Neural cell (in vitro differentiated cells): ENCODE data around the gene ASCL2. TPM values are rescaled to one million over a fixed set of nuclear protein-coding genes. Genes with fewer than 3 reads are reported as not detected.

Experiments
- H2AFZ ChIP-seq: fragments of 200-600, 300-800 bp; sonication (generic), shearing (Covaris generic); 2 replicates; pipeline ENCODE4 v1.6.0; 2014; ENCODE audit warnings: low read depth, mild to moderate bottlenecking, antibody characterized with exemption, low read length, moderate library complexity
- H3F3A ChIP-seq: fragments of 200-600 bp; shearing (Covaris generic); 2 replicates; pipeline ENCODE4 v1.6.1; 2016; ENCODE audit warnings: mild to moderate bottlenecking, moderate library complexity, mixed read lengths, antibody characterized with exemption, low read length; ENCODE audit not compliant: insufficient read depth, poor library complexity, severe bottlenecking
- H3K27ac ChIP-seq: fragments of 200-600, 300-800 bp; sonication (generic), shearing (Covaris generic); 2 replicates; pipeline ENCODE4 v1.5.1; 2014; ENCODE audit warnings: mild to moderate bottlenecking, low read length, moderate library complexity
- H3K27me3 ChIP-seq: fragments of 300-800, 200-600 bp; sonication (generic), shearing (Covaris generic); 2 replicates; pipeline ENCODE4 v1.6.0; 2014; ENCODE audit warnings: mild to moderate bottlenecking, low read depth, low read length, moderate library complexity; ENCODE audit not compliant: insufficient read depth
- H3K36me3 ChIP-seq: fragments of 300-800, 200-600 bp; sonication (generic), shearing (Covaris generic); 2 replicates; pipeline ENCODE4 v1.5.1; 2014; ENCODE audit warnings: mild to moderate bottlenecking, antibody characterized with exemption, low read length, moderate library complexity; ENCODE audit not compliant: insufficient read depth
- H3K4me2 ChIP-seq: fragments of 300-800, 200-600 bp; sonication (generic), shearing (Covaris generic); 2 replicates; pipeline ENCODE4 v1.6.0; 2014; ENCODE audit warnings: mild to moderate bottlenecking, low read length
- H3K4me3 ChIP-seq: fragments of 300-800, 200-600 bp; sonication (generic), shearing (Covaris generic); 2 replicates; pipeline ENCODE4 v1.5.1; 2014; ENCODE audit warnings: mild to moderate bottlenecking, low read length, moderate library complexity
- H3K79me2 ChIP-seq: fragments of 200-600 bp; shearing (Covaris generic); replicated peaks from 2 replicates; pipeline ENCODE4 v1.6.0; 2014; ENCODE audit warnings: mild to moderate bottlenecking, low read length, moderate library complexity; ENCODE audit not compliant: insufficient read depth
- H3K9ac ChIP-seq: fragments of 300-800, 200-600 bp; sonication (generic), shearing (Covaris generic); 2 replicates; pipeline ENCODE4 v1.6.1; 2016; ENCODE audit warnings: mild to moderate bottlenecking, low read length, mixed read lengths
- H3K9me2 ChIP-seq: fragments of 200-600 bp; shearing (Covaris generic); 2 replicates; pipeline ENCODE4 v1.6.1; 2016; ENCODE audit warnings: mild to moderate bottlenecking, low read length, mixed read lengths; ENCODE audit not compliant: insufficient read depth
- H3K9me3 ChIP-seq: fragments of 200-600, 300-800 bp; sonication (generic), shearing (Covaris generic); 2 replicates; pipeline ENCODE4 v1.6.1; 2016; ENCODE audit warnings: mild to moderate bottlenecking, mixed run types, low read length, moderate library complexity, mixed read lengths
- H4K20me1 ChIP-seq: fragments of 200-600 bp; shearing (Covaris generic); 2 replicates; pipeline ENCODE4 v1.6.1; 2016; ENCODE audit warnings: mild to moderate bottlenecking, mixed run types; ENCODE audit not compliant: insufficient read depth
- EP300 ChIP-seq: fragments of 450-650 bp; conservative IDR thresholded peaks from 2 replicates; pipeline ENCODE4 v1.6.1; 2014; ENCODE audit warnings: antibody characterized with exemption, mild to moderate bottlenecking, moderate library complexity; ENCODE audit not compliant: poor library complexity, severe bottlenecking
- EZH2 ChIP-seq: fragments of 200-600, 300-800 bp; shearing (Covaris generic), sonication (generic); IDR thresholded peaks from 2 replicates; pipeline ENCODE4 v1.6.1; 2014; ENCODE audit warnings: antibody characterized with exemption, low read length, borderline replicate concordance, mild to moderate bottlenecking; ENCODE audit not compliant: insufficient read depth, poor library complexity, severe bottlenecking
- MXI1 ChIP-seq: fragments of 450-650 bp; conservative IDR thresholded peaks from 2 replicates; pipeline ENCODE4 v1.6.1; 2014; ENCODE audit warnings: antibody characterized with exemption, mild to moderate bottlenecking; ENCODE audit not compliant: poor library complexity, severe bottlenecking
- POLR2AphosphoS5 ChIP-seq: IDR thresholded peaks from 2 replicates; pipeline ENCODE4 v1.6.1; 2012
- RAD21 ChIP-seq: fragments of 450-650 bp; conservative IDR thresholded peaks from 2 replicates; pipeline ENCODE4 v1.6.1; 2014; ENCODE audit warnings: antibody characterized with exemption, mild to moderate bottlenecking, moderate library complexity
- SMC3 ChIP-seq: fragments of 450-650 bp; conservative IDR thresholded peaks from 2 replicates; pipeline ENCODE4 v1.6.1; 2014; ENCODE audit warnings: antibody characterized with exemption, mild to moderate bottlenecking, moderate library complexity; ENCODE audit not compliant: poor library complexity
- TAF1 ChIP-seq: IDR thresholded peaks from 2 replicates; pipeline ENCODE4 v1.6.1; 2012; ENCODE audit warnings: low read depth
- polyA plus RNA-seq: library from polyadenylated mRNA; depleted of rRNA; stranded (reverse); fragments of >200 nt; gene quantifications from 2 replicates; pipeline ENCODE4 v1.2.3, GENCODE V29; 2014
- TF ChIP-seq, protein P1 (sequence below): fragments of 450-650 bp; IDR thresholded peaks from 2 replicates; pipeline ENCODE4 v1.5.1; 2014; ENCODE audit warnings: antibody characterized with exemption, mild to moderate bottlenecking, moderate library complexity; ENCODE audit not compliant: poor library complexity, severe bottlenecking
- TF ChIP-seq, protein P2 (sequence below): IDR thresholded peaks from 2 replicates; pipeline ENCODE4 v1.6.1; 2012; ENCODE audit warnings: borderline replicate concordance

Gene ASCL2
- polyA plus RNA-seq, 1 donor from 2014 or later = not detected

DNA sequence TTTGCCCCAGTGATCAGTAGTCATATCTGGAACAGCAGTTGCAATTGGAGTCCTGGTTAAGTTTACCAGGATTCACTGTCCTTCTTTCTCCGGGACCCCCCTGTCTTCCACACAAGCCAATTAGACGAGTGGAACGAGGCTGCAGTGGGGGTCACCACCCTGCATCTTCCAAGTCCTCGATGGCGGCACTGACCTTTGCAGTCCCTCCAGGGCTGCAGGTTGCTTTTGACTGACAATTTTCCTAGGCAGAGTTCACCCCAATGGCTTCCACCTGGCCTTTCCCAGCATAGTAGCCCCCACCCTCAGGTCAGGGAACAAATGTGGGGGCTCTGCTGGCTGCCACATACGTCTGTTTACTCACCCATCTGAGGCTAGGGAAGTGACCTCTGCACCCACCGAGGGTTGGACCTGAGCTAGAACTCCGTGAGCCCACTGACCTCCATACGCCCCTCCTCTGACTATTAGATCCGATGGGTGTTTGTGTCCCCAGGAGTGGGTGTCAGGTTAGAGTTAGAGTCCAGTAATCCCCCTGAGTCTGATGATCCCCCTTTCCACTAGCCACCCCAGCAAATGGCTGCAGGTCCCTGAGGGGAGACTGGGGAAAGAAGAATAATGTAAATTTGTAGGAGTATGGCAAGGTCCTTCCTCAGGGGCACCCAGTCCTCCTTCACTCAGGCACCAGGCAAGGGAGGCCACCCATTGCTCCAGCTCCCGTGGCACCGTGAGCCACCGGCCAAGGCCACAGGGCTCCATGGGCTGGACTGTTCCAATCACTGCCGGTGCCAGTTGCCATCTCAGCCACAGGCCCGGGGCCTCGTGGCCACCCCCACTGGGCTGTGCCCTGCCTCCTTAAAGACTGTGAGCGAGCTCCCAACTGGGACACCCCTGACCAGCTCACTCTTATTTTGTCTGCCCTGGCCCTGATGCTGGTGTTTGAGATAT is 25.9 kb upstream of the ASCL2 start:
- TF ChIP-seq MXI1 (no peak), EZH2 (no peak), POLR2AphosphoS5 (no peak), RAD21 (no peak), TAF1 (no peak), EP300 (no peak), SMC3 (no peak)
- TF ChIP-seq, protein P1, sequence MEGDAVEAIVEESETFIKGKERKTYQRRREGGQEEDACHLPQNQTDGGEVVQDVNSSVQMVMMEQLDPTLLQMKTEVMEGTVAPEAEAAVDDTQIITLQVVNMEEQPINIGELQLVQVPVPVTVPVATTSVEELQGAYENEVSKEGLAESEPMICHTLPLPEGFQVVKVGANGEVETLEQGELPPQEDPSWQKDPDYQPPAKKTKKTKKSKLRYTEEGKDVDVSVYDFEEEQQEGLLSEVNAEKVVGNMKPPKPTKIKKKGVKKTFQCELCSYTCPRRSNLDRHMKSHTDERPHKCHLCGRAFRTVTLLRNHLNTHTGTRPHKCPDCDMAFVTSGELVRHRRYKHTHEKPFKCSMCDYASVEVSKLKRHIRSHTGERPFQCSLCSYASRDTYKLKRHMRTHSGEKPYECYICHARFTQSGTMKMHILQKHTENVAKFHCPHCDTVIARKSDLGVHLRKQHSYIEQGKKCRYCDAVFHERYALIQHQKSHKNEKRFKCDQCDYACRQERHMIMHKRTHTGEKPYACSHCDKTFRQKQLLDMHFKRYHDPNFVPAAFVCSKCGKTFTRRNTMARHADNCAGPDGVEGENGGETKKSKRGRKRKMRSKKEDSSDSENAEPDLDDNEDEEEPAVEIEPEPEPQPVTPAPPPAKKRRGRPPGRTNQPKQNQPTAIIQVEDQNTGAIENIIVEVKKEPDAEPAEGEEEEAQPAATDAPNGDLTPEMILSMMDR = no peak
- TF ChIP-seq, protein P2, sequence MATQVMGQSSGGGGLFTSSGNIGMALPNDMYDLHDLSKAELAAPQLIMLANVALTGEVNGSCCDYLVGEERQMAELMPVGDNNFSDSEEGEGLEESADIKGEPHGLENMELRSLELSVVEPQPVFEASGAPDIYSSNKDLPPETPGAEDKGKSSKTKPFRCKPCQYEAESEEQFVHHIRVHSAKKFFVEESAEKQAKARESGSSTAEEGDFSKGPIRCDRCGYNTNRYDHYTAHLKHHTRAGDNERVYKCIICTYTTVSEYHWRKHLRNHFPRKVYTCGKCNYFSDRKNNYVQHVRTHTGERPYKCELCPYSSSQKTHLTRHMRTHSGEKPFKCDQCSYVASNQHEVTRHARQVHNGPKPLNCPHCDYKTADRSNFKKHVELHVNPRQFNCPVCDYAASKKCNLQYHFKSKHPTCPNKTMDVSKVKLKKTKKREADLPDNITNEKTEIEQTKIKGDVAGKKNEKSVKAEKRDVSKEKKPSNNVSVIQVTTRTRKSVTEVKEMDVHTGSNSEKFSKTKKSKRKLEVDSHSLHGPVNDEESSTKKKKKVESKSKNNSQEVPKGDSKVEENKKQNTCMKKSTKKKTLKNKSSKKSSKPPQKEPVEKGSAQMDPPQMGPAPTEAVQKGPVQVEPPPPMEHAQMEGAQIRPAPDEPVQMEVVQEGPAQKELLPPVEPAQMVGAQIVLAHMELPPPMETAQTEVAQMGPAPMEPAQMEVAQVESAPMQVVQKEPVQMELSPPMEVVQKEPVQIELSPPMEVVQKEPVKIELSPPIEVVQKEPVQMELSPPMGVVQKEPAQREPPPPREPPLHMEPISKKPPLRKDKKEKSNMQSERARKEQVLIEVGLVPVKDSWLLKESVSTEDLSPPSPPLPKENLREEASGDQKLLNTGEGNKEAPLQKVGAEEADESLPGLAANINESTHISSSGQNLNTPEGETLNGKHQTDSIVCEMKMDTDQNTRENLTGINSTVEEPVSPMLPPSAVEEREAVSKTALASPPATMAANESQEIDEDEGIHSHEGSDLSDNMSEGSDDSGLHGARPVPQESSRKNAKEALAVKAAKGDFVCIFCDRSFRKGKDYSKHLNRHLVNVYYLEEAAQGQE = no peak
- Histone ChIP-seq H3K9ac (no peak overlapping the region), H3K27ac (no peak overlapping the region), H3K27me3 (no peaks in the 10 kb centered on the region), H2AFZ (no peak overlapping the region), H3F3A (no peaks in the 10 kb centered on the region), H3K4me2 (no peak overlapping the region), H3K79me2 (no peaks in the 10 kb centered on the region), H4K20me1 (no peaks in the 10 kb centered on the region), H3K36me3 (no peaks in the 10 kb centered on the region), H3K4me3 (no peak overlapping the region), H3K9me2 (no peaks in the 10 kb centered on the region), H3K9me3 (no peaks in the 10 kb centered on the region)

DNA sequence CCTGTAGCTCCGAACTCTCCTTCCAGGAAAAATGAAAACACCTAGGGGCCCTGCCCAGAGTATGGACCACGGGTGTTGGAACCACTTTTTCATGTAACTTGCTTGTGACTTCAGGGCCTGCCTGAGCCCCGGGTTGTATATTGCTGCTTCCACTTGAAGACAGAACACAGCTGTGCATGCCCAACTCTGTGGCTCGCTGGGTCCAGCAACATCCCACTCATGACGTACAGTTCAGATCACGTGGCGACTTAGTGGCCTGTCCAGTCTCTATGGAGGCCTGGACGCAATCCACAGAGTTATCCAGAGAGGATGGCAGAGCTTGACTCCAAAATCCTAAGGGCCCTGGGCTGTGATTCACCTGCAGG is 24.5 kb upstream of the ASCL2 start:
- H3K79me2 ChIP-seq = no peaks in the 10 kb centered on the region
- no peaks in the 10 kb centered on the region for H3K27me3 ChIP-seq
- no peak overlapping the region for H3K27ac ChIP-seq
- H3K9me3 ChIP-seq = no peaks in the 10 kb centered on the region
- H3K4me3 ChIP-seq = no peak overlapping the region
- no peak overlapping the region for H2AFZ ChIP-seq
- H3K9me2 ChIP-seq = no peaks in the 10 kb centered on the region
- no peaks in the 10 kb centered on the region for H3F3A ChIP-seq
- H4K20me1 ChIP-seq = no peaks in the 10 kb centered on the region
- no peak overlapping the region for H3K9ac ChIP-seq
- no peak overlapping the region for H3K4me2 ChIP-seq
- no peak for TF ChIP-seq TAF1
- no peak for TF ChIP-seq SMC3
- TF ChIP-seq MXI1 = no peak
- TF ChIP-seq POLR2AphosphoS5 = no peak
- no peak for TF ChIP-seq EZH2
- TF ChIP-seq, protein P1 = no peak
- TF ChIP-seq RAD21 = no peak
- TF ChIP-seq, protein P2 = no peak
- TF ChIP-seq EP300 = no peak
- no peaks in the 10 kb centered on the region for H3K36me3 ChIP-seq
